ENCODE results near the gene MAML2. TPM values are rescaled to one million over a fixed set of nuclear protein-coding genes. Genes with fewer than 3 reads are reported as not detected.

MAML2 gene
- total RNA-seq, 4 donors from 2014 or later: 15.9 to 31.9 (median 24.9) TPM

DNA sequence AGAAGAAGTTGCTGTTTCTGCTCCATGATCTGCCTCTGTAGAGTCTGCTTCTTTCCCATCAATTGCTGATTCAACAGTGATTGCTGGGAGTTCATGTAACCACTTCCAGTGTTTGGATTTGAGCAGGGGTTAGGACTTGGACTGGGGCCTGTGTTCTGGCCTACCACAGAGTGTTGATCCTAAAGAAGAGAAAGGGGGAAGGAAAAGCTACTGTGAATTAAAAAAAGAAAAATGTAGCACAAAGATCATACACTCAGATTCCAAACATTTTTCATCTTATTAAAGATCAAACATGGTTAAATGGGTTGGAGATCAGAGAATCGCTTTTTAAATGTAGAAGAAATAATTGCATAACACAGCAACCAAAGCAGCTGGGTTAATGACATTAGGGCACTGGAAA lies 351.4 kb downstream of the MAML2 start:
- WGBS, 2 donors (ENCODE audit: low coverage in 1 of 2): 61 to 78% methylated on average over 1 of the region's 1 CpG
- no peaks in the 10 kb centered on the region for H3K9me3 ChIP-seq
- intact Hi-C loops (cut with DNase I; ENCODE audit: low total_unique reads) (no loop called here), in situ Hi-C loops (cut with MboI; ENCODE audit: low pct_ligation_motif_present in 1 of 4, low pct_unique_long_range_greater_than_20kb in 1 of 4, low sequenced_read_pairs in 3 of 4) (no loop called here)
- H3K4me1 ChIP-seq: peaks cover 0 to 23% (median 12%) of the 10 kb centered on the region in 4 donors
- H3K4me3 ChIP-seq: no peak overlapping the region
- peak overlapping the region; percentile 4 to 47 (median 14) for H3K27ac ChIP-seq
- DNase-seq: no peak
- H3K36me3 ChIP-seq: no peaks in the 10 kb centered on the region
- TF ChIP-seq, protein P1, sequence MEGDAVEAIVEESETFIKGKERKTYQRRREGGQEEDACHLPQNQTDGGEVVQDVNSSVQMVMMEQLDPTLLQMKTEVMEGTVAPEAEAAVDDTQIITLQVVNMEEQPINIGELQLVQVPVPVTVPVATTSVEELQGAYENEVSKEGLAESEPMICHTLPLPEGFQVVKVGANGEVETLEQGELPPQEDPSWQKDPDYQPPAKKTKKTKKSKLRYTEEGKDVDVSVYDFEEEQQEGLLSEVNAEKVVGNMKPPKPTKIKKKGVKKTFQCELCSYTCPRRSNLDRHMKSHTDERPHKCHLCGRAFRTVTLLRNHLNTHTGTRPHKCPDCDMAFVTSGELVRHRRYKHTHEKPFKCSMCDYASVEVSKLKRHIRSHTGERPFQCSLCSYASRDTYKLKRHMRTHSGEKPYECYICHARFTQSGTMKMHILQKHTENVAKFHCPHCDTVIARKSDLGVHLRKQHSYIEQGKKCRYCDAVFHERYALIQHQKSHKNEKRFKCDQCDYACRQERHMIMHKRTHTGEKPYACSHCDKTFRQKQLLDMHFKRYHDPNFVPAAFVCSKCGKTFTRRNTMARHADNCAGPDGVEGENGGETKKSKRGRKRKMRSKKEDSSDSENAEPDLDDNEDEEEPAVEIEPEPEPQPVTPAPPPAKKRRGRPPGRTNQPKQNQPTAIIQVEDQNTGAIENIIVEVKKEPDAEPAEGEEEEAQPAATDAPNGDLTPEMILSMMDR (IDR thresholded peaks at IDR 0.05): no peak
- TF ChIP-seq POLR2AphosphoS5 (IDR thresholded peaks at IDR 0.05) (no peak), EP300 (IDR thresholded peaks at IDR 0.05; ENCODE audit: low read depth) (no peak), POLR2A (IDR thresholded peaks at IDR 0.05) (no peak)
- H3K27me3 ChIP-seq: no peaks in the 10 kb centered on the region

DNA sequence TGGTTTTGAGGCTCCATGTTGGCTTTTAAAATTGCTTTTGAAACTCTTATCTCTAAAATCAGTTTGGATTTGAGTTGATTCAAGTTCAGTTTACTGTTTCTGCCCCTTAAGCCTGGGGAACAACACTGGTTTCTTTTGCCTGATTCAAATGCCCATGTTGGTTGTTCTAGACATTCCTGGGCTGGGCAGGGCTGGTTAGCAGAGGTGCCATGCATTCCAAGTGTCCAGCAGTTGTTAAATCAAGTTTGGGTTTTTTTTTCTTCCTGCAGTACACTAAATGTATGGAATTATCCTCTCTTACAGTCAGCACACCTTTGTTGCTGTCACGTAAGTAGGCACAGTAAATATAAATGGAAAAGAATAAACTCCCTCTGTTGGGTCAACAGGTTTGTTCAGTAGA lies 351.9 kb downstream of the MAML2 start:
- TF ChIP-seq, protein P1 (IDR thresholded peaks at IDR 0.05): no peak
- TF ChIP-seq POLR2AphosphoS5 (IDR thresholded peaks at IDR 0.05) (no peak), POLR2A (IDR thresholded peaks at IDR 0.05) (no peak), EP300 (IDR thresholded peaks at IDR 0.05; ENCODE audit: low read depth) (no peak)
- peak overlapping the region in 3 of 4 donors; percentile 4 to 47 (median 13) for H3K27ac ChIP-seq
- WGBS, 2 donors (ENCODE audit: low coverage in 1 of 2): 67 to 89% methylated on average over 1 of the region's 1 CpG

DNA sequence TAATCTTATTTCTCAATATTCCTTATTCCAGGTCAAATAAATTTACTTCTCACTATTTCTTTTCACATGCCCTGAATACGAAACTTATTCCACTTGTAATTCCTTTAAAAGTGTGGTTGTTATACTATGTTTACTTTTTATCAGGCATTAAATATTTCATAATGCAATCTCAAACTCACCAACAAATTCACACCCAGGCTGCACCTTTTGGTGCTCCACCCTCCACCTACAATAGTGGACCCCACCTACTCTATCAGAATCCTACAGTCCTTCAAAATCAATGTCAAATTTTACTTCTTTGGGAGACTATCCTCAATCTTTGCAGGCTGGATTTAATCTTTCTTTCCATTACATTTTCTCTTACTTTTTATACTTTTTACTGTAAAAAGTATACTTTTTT lies 353.2 kb downstream of the MAML2 start:
- Histone ChIP-seq H3K27me3 (no peaks in the 10 kb centered on the region), H3K4me3 (no peak overlapping the region), H3K4me1 (peaks cover 0 to 23% (median 12%) of the 10 kb centered on the region in 4 donors), H3K27ac (no peak overlapping the region), H3K9me3 (no peaks in the 10 kb centered on the region), H3K36me3 (peaks cover 0 to 3% (median 0%) of the 10 kb centered on the region in 4 donors)
- no peak for DNase-seq
- intact Hi-C loops (cut with DNase I; ENCODE audit: low total_unique reads) (no loop called here), in situ Hi-C loops (cut with MboI; ENCODE audit: low pct_ligation_motif_present in 1 of 4, low pct_unique_long_range_greater_than_20kb in 1 of 4, low sequenced_read_pairs in 3 of 4) (no loop called here)
- TF ChIP-seq POLR2A (IDR thresholded peaks at IDR 0.05) (no peak), EP300 (IDR thresholded peaks at IDR 0.05; ENCODE audit: low read depth) (no peak), POLR2AphosphoS5 (IDR thresholded peaks at IDR 0.05) (no peak)
- TF ChIP-seq, protein P1 (IDR thresholded peaks at IDR 0.05): no peak
- WGBS, 2 donors (ENCODE audit: low coverage in 1 of 2): 50 to 68% methylated on average over 1 of the region's 1 CpG

More for the DNA sequence above, 351.9 kb downstream of the MAML2 start:
- H3K27me3 ChIP-seq: no peaks in the 10 kb centered on the region
- H3K36me3 ChIP-seq: no peaks in the 10 kb centered on the region
- DNase-seq: no peak
- H3K4me3 ChIP-seq: no peak overlapping the region
- in situ Hi-C loops (cut with MboI; ENCODE audit: low pct_ligation_motif_present in 1 of 4, low pct_unique_long_range_greater_than_20kb in 1 of 4, low sequenced_read_pairs in 3 of 4): no loop called here
- H3K4me1 ChIP-seq: peaks cover 0 to 23% (median 12%) of the 10 kb centered on the region in 4 donors
- H3K9me3 ChIP-seq: no peaks in the 10 kb centered on the region
- intact Hi-C loops (cut with DNase I; ENCODE audit: low total_unique reads): no loop called here

DNA sequence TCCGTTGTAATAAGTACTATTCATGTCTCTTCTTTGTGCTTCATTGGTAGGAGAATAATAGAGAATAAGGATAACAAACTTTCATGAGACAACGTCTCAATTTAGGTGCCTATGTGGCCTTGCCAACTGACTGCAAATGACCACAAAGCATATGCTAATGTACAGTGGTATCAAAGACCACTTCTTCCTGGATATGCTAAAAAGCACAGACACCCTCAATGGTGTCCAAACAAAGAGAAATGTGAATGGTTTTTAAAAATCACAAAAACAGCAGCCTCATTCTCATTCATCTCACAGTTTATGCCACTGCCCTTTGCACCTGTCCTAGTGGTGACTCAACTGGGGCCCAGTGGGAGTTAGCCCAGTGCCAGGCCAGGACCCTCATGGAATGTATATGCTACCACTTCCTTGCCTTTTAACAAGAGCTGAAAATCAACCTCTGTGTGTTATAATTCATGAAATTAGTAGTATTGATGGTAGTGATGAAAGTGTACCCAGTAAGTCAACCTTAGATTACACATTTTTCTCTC lies 353.9 kb downstream of the MAML2 start:
- Histone ChIP-seq H3K27me3 (no peaks in the 10 kb centered on the region), H3K4me3 (no peak overlapping the region), H3K36me3 (peaks cover 0 to 3% (median 0%) of the 10 kb centered on the region in 4 donors), H3K4me1 (peaks cover 0 to 27% (median 15%) of the 10 kb centered on the region in 4 donors), H3K27ac (no peak overlapping the region), H3K9me3 (no peaks in the 10 kb centered on the region)
- intact Hi-C loops (cut with DNase I; ENCODE audit: low total_unique reads) (no loop called here), in situ Hi-C loops (cut with MboI; ENCODE audit: low pct_ligation_motif_present in 1 of 4, low pct_unique_long_range_greater_than_20kb in 1 of 4, low sequenced_read_pairs in 3 of 4) (no loop called here)
- no peak for TF ChIP-seq EP300 (IDR thresholded peaks at IDR 0.05; ENCODE audit: low read depth)
- DNase-seq: no peak
- 89 to 97% methylated on average over 2 of the region's 2 CpGs for WGBS, 2 donors (ENCODE audit: low coverage in 1 of 2)
